ENCODE measurements around the gene AZU1.

GRCh38 chr19:806815-807421 lies 20.7 kb upstream of the AZU1 start:
- no peak for TF ChIP-seq POLR2A (IDR thresholded peaks at IDR 0.05)
- TF ChIP-seq CTCF (IDR thresholded peaks at IDR 0.05), result no peak

All from heart left ventricle (tissue), 13 donors.